CD4-positive, alpha-beta T cell treated with Interferon gamma for 1 hour (primary cell): ENCODE results near the gene PML.
"Not testable (repeated sequence)": the region's sequence is repeated elsewhere in the genome, so short reads cannot be mapped to it uniquely, and the experiment has no call there.

ENCODE experiments used
- DNase-seq: peaks from one replicate; pipeline ENCODE4 v3.0.0-alpha.2; 2020

PML gene

DNA sequence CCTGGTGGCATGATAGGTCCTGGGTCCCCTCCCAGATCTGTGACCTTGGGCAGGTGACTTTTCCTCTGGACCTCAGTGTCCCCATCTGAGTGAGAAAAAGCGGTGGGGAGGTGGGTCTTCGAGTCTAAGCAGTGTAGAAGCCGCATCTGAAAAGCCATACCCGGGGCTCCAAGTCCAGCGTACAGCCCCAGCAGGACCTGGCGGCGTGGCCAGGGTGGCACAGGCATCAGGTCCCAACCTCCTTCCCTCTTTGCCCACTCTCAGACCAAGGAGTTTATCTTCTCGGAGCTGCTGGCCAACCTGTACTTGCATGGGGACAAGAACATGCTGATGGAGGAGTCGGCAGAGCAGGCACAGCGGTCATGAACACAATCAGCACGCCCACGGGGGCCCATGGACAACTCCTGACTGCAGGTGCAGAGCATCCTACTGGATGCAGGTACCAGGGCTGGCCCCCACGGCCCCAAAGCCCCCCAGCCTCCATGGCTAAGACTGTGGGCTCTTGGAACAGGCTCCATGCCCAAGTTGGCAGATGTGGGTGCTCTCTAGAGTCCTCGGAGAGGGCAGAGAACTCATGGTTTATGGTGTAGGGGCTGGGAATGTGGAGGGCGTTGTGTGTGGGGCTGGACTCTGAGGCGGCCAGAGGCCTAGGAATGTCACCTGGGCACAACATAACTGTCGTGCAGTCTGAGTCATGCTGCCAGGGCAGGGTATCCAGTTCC lies 69.1 kb downstream of the PML start:
- not testable (repeated sequence) for DNase-seq

DNA sequence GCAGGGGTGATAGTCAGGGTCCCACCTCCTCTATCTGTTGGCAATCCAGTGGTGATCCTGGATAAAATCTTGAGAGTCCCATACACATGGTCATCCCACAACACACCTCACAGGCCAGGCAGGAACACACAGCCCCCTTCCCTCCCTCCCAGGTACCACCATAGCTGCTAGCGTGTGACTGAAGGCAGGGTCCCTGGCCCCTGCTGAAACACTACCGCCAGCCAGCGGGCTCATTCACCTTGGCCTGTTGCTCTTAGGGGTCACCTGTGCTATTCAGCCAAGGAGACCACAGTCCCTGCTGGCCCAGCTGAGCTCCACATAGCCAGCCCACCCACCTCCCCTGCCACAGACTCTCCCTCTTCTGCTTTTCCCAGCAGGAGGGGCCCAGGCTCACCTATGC lies 69.7 kb downstream of the PML start:
- not testable (repeated sequence) for DNase-seq

DNA sequence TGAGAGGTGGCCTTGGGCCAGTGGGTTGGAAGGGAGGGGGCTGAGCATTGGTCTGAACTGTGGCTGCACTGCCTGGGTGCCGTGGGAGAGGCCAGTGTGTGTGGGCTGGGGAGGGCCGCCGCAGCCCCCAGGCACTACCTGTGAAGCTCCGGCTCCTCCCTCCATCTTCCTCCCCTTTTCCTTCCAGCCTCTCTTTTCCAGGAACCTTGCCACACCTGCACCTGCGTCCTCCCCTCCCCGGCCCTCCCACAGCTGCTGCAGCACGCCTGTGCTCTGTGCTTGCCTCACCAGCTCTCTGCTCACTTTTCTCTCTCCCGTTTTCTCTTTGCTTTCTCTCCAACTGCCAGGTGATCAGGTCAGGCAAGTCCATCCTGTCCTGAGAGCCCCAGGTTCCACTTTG lies 70.3 kb downstream of the PML start:
- DNase-seq: not testable (repeated sequence)

- DNase-seq: peak; percentile 39
These were observed 71.3 kb downstream of the PML start for GRCh38 chr15:74065684-74066411.

DNA sequence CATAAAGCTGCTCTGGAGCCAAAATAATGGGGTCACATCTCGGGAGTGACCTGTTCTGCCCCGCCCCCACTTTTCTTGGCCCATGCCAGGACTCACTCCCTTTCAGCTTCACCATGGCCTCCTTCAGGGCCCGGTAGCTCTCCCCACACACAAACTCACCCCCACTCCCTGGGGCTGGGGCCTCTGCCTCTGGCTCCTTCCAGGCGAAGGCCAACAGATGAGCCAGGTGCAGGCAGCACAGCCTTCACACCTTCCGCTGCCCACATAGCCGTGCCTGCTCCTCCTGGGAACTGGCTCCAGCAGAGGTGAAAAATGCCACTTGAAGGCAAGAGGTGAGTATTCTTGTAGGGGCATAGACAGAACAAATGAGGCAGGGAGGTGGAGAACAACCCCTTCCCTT lies 77.1 kb downstream of the PML start:
- not testable (repeated sequence) for DNase-seq

- DNase-seq: not testable (repeated sequence)
These were observed 77.6 kb downstream of the PML start for GRCh38 chr15:74072132-74072531.

DNA sequence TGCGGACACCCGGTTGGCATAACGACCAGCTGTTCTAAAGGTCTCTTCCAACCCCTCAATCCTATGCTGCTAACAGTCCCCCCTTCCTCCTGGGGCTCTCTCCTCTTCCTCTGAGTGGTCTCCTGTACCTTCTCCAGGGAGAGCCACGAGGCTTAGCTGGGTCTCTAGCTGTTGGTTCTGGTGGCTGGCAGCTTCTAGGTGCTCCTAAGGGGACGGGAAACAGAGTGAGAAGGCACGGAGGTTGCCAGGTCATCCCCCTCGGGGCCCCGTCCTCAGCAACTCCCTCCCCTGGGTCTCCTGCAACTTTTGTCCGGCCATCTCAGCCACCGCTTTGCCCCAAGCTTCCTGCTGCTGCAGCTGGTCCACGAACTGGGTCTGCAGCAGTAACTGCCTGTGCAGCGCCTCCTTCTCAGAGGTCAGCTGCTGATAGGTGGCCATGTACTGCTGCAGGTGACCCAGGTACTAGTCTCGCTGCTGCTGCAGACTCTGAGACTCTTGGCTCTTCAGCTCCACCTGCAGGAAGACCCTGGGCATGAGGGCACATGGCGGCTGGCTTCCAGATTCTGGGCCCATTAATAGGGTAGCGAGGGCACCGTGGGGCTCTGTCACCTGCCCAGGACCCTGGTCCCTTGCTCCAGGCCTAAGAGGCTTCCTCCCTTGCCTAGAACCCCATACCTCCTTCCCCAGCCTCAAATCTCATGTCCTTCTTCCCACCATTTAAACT lies 78.3 kb downstream of the PML start:
- DNase-seq: not testable (repeated sequence)

DNA sequence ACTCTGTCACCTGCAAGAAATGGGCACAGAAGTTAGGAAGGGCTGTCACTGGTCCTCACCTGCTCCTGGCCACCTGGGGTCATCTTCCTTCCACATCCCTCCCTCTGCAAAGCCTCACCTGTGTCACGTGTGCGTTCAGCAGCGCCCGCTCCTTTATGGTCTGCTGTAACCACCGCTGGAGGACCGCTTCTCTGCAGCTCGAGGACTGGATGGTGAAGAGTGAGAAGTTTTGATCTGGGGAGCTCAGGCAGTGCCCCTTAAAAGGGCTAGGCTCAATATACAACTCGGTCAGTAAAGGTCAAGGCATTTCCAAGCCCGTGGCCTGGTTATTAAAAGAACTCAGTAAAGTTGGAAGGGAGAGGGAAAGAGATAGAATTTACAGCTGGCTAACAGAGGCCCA lies 81.3 kb downstream of the PML start:
- not testable (repeated sequence) for DNase-seq

- DNase-seq: not testable (repeated sequence)
These were observed 87.9 kb downstream of the PML start, which contains the start of gene GOLGA6A for GRCh38 chr15:74082450-74082849. TSS of gene GOLGA6A (minus strand) at chr15:74082550. CDS start at chr15:74082509, 41 bp downstream.

DNA sequence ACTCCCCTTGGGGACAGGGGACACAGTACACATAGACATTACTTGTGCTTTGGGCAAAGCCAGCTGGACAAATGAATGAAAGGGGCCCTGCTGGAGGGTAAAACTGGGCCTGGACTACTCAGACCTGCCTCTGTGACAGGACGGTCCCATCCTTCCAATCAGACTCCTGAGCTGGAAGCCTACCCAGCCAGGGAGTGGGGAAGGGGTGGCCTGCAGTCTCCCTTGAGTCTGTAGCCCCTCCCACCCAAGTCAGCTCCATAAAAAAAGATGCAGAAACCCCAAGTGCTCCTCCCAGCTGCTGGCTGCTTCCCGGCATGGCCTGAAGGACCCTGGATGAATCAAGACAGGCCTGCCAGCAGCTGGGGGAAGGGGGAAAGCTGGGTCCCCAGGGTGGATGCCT lies 100.1 kb downstream of the PML start:
- DNase-seq: not testable (repeated sequence)

- DNase-seq: not testable (repeated sequence)
These were observed 101.1 kb downstream of the PML start for GRCh38 chr15:74095610-74096009.

GRCh38 chr15:74096753-74097474 lies 102.4 kb downstream of the PML start:
- not testable (repeated sequence) for DNase-seq
